NCI-H1436 (cell line): ENCODE measurements around the gene MMD.
"Not testable (repeated sequence)": the region's sequence is repeated elsewhere in the genome, so short reads cannot be mapped to it uniquely, and the experiment has no call there.

Experiments
- DNase-seq: peaks from one replicate; lab custom pipeline; 2025; lab: John Stamatoyannopoulos, UW

Gene MMD

GRCh38 chr17:55420067-55420775, 1.4 kb downstream of the MMD start:
- DNase-seq: no peak

DNA sequence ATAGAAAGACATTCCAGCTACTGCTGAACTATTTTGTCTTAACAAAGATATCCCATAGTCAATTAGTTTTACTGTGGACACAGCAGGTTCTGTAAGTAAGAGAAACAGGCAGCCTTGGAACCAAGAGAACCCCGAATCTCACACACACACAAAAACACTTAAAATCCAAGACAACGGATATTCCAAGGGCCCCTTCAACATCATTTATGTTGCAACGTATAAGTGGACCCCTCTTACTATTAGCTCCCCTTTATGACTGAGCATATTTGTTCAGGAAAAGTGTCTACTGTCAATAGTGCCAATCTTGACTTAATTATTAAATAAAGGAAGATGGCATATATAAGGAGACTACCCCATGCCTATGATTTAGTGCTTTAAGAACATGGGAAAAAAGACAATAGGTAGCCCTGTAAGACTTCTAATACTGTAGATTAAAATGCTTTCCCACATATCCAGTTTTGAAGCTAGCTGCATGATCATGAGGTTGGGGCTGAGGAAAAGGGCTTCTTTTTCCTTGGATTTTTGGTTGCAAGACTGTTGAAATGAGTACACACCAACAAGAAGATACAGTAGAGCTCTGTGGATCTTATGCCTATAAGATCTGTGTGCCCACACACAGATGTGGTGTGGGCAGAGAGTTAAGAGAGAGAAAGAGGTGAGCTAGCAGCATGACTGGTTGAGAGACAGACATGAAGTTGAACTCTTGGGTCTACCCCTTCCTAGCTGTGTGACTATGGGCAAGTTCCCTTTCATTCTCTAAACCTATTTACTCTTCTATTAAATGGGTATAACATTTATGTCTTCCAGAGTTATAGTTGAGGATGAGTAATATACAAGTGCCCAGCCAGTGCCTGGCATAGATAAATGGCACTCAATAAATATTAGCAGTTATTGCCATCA, 3.0 kb downstream of the MMD start:
- no peak for DNase-seq

DNA sequence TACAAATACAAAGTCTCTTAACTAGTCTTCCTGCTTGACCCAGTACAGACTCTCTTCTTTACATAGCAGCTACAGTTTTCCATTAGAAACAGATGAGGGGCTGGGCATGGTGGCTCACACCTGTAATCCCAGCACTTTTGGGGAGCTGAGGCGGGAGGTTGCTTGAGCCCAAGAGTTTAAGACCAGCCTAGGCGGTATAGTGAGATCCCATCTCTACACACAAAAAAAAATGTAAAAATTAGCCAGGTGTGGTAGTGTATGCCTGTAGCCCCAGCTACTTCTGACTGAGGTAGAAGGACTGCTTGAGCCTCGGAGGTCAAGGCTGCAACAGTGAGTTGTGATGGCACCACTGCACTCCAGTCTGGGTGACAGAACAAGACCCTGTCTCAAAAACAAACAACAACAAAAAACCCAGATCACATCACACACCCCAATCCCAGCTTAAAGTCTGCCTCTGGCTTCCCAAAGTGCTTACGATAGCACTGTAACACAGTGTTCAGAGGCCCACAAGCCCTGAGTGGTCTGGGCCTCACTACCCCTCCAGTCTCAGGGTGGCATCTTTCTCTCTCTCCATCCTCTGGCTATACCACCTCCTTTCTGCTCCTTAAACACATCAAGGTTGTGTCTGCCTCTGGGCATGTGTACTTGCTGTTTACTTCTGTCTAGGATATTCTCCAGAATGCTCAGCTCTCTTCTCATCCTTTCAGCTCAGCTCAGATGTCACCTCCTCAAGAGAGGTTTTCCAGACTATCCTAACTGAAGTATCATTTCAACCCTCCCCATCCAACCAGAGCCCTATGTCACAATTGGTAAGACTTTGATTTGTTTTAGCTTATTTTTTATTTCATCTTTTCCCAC, 4.0 kb downstream of the MMD start:
- DNase-seq: no peak

- no peak for DNase-seq
Observed at GRCh38 chr17:55416470-55417052, 5.1 kb downstream of the MMD start.

DNA sequence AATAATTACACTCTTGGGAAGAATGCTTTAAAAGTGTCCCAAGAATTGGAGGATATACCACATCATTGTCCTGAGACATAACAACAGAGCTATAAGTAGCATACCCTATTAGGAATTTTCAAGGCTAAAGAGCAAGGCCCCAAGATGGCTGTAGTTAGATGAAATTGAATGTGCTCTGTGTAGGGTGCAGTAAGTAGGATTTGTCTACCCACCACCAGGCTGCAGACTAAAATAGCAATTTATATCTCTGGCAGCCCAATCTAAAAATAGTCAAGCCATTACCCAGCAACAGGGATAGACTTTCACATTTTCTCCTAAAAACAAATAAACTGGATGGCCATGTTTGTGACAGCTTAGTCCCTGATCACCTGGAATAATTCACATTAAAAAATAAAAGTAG, 5.6 kb downstream of the MMD start:
- DNase-seq: no peak

- no peak for DNase-seq
Observed at GRCh38 chr17:55414983-55415382, 6.7 kb downstream of the MMD start.

DNA sequence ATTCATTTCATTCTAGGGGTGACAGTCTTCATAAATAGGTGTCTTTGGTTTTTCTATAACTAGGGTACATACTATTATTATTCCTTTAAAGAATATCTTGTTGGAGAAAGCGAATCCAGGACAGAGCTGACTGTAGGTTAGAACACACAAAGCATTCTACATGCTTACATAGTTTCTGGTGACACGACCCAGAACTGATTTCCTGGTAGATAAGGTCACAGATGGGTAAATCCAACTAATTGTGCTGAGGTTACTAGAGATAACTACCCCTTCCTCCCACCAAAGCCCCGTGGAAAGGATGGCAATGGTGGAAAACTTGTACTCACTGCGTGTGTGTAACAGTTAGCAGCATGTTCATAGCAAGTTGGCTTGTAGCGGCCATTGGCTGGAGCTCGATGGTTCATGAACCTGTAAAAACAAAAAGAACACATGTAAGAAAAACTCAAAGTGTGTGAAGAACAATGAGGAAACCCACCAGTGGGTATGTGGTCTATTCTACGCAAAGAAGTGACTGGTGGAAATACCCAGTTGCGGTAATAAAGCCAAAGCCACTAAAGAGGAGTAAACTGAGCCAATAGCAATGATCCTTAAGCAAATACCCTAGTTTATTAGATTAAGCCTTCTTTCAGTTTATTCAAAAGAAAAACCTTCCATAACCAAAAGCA, 7.7 kb downstream of the MMD start:
- DNase-seq: no peak

DNA sequence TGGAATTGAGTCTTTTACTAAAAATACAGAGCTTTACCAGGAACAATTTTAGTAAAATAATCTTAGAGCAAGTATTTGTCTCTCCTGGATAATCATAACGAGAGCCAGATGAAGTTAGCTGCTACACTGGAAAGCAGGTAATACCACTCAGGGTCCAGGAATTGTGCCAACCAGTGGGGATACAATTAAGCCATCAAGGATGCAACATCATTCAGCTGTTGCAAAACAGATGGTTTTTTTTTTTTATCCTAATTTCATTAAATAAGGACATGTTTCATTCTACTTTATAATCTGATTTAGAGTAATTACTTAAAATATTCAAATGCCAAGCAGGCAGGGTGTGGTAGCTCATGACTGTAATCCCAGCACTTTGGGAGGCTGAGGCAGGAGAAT, 10.2 kb downstream of the MMD start:
- DNase-seq: no peak

- no peak for DNase-seq
Observed at GRCh38 chr17:55410722-55411462, 10.7 kb downstream of the MMD start.

DNA sequence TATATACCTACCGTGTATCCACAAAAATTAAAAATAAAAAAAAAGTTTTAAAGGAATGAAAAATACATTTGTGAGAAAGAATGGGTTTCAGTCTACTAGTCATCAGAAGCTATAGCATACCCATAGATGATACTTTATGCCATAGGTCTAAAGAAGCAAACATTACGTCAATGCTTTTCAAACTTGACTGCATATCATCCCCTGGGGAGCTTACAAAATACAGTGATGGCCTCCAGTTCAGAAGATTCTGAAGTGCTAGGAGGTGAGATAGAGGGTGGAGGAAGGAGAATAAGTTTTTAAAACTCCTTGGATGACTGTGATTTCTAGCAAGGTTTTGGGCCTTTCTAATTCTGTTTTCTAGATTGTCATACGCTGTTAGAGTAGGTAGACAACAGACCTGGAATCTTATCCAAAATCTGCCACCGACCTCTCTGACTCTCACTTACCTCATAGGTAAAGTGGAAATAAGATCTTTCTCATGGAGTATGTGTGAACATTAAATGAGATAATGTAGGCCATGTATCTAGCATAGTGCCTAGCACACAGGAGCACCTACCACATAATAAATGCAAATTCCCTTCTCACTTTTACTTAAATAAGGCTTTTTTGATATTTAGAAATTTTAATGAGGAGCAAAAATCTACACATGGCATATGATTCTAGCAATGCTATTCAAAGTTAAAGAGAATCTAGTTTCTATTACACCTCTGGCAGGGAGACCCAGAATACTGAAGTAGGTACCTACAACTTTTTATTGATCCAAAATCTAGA, 12.4 kb downstream of the MMD start:
- DNase-seq: no peak

DNA sequence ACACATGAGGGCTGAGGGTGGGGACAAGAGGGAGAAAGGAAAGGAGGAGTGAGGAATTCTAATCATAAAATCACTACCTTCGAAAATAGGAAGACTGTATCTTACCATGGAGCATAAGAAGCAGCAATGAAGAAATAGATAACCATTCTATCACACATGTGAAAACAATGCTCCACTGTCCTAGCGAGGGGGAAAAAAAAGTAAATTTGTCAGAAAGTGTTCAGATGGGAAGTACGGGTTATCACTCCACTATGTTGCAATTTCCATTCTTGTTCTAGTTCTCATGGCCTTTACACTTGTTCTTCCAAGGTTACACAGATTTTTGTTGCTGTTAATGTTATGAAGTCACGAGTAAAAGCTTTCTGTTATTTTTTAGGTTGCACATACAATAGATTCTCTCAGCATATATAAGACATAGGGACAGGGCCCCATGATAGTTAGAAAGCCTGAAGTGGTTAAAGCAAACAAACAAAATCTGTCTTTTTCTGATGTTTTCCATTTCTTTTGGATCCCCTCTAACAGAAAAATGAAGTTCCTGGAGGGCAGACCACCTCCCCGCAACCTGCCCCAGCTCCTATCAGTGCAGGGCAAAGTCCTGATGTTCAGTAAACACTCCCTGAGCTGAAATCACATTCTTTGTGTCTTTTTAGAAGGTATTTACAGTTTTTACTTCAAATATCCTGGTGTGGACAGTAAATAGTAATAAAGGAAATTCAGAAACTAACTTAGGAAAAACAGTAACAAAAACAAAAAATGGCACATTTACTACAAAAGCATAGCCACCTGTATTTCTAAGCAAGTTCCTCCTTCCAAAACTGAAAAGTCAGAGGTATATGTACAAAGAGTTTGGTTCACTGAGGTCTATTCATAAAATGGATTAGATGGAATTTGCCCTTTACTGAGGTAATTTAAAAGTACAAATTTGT, 13.7 kb downstream of the MMD start:
- DNase-seq: no peak

GRCh38 chr17:55405600-55405999, 16.0 kb downstream of the MMD start:
- DNase-seq: no peak

GRCh38 chr17:55404197-55404596, 17.4 kb downstream of the MMD start:
- DNase-seq: not testable (repeated sequence)

- DNase-seq: no peak
Observed at GRCh38 chr17:55402374-55402773, 19.3 kb downstream of the MMD start.

- no peak for DNase-seq
Observed at GRCh38 chr17:55398689-55399088, 22.9 kb downstream of the MMD start.

GRCh38 chr17:55395803-55396505, 25.7 kb downstream of the MMD start:
- DNase-seq: no peak

GRCh38 chr17:55394357-55395021, 27.1 kb downstream of the MMD start:
- DNase-seq: no peak
